Measurements from ENCODE around the gene RELN.

Gene RELN

DNA sequence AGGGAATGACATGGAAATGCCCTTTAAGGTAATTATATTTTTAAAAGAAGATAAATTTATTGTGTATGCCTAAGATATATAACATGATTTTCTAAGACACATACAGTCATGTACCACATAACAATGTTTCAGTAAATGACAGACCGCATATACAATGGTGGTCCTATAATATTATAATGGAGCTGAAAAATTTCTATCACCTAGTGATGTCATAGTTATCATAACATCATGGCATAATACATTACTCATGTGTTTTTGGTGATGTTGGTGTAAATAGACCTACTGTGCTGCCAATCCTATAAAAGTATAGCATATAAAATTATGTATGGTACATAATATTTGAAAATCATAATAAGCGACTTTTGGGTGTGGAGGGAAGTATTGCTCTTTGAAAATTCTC, 306.1 kb downstream of the RELN start:
- no peaks in the 10 kb centered on the region for H3K9me3 ChIP-seq (ENCODE audit: control insufficient read depth, low read length)

DNA sequence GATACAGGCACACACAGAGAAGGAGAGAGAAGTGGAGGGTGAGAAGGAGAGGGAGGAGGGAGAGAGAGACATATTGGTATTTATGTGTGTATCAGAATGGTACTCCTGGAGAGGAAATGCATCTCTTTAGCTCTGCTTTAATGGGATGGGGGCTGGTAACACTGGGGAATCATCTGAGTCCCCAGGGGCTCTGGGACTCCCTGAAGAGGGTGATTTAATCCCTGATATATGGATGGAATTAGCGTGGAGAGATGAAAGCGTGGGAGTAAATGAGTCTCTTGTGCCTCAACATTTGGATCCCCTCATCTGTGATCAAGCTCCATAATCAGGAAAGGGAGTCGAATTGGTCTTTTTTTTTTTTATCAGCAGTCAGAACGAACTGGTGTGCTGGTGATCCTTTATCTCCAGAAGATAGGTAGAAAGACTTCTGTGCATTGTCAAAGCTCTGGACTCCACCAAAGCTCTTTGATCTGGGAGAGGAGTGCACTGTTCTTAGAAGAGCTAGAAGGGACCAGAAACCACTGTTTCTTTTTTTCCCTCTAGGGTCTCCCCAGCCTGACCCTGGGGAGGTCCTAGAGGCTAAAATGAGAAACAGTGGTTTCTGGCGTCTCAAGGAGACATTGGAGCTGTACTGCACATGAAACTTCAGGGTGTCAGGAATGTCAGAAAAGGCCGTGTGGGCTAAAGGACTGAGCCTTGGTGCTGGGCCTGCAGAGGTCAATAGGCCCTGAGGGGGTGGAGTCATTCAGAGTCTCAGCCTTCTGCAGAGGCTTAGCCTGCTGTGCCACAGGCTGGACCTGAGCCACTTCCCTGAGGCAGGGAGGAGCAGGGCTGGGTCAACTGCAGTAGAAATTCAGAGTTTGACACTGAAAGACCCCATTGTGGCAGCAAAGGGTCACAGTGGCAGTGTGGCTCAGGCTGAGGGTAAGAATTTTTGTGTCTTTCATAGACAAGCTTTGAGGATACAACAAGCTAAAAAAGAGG, 309.0 kb downstream of the RELN start:
- Histone ChIP-seq H2BK120ac (ENCODE audit: low read depth, low read length) (no peak overlapping the region), H3K4ac (ENCODE audit: low read depth in 1 of 2, low read length in 2 of 2) (no peak overlapping the region), H3K4me2 (ENCODE audit: low read length, poor library complexity, severe bottlenecking) (no peak overlapping the region), H4K91ac (ENCODE audit: low read length) (no peak overlapping the region), H4K8ac (ENCODE audit: low read length) (no peak overlapping the region), H2AFZ (ENCODE audit: low read depth, low read length) (no peak overlapping the region), H3K4me1 (ENCODE audit: control insufficient read depth, insufficient read depth, low read depth, low read length) (no peaks in the 10 kb centered on the region), H3K27me3 (ENCODE audit: control insufficient read depth in 1 of 2, insufficient read depth in 1 of 2, low read length in 2 of 2) (no peaks in the 10 kb centered on the region), H3K79me1 (replicated peaks; ENCODE audit: low read length, poor library complexity, severe bottlenecking) (no peaks in the 10 kb centered on the region), H2BK15ac (ENCODE audit: low read depth, poor library complexity, severe bottlenecking) (no peak overlapping the region), H3K9ac (ENCODE audit: low read length) (no peak overlapping the region), H2BK5ac (ENCODE audit: low read depth, low read length, poor library complexity, severe bottlenecking) (no peak overlapping the region), H3K23ac (ENCODE audit: low read length in 2 of 2) (no peak overlapping the region), H3K27ac (ENCODE audit: low read length, poor library complexity, severe bottlenecking) (no peak overlapping the region), H3K4me3 (ENCODE audit: insufficient read depth in 1 of 2, low read depth in 1 of 2, low read length in 2 of 2) (no peak overlapping the region), H2BK12ac (ENCODE audit: low read length in 2 of 2) (no peak overlapping the region), H3K18ac (ENCODE audit: low read depth in 1 of 2, low read length in 2 of 2) (no peak overlapping the region), H3K36me3 (ENCODE audit: control insufficient read depth in 1 of 2, insufficient read depth in 2 of 2, low read depth in 1 of 2, low read length in 2 of 2) (no peaks in the 10 kb centered on the region), H3K9me3 (ENCODE audit: control insufficient read depth, low read length) (no peaks in the 10 kb centered on the region), H2AK5ac (ENCODE audit: low read length, severe bottlenecking) (no peak overlapping the region), H3K14ac (ENCODE audit: low read length in 2 of 2) (no peak overlapping the region)
- WGBS, result 43% methylated on average over 6 of the region's 6 CpGs
- DNase-seq, result no peak

More for the DNA sequence above, 306.1 kb downstream of the RELN start:
- Histone ChIP-seq H3K4me1 (ENCODE audit: control insufficient read depth, insufficient read depth, low read depth, low read length) (no peaks in the 10 kb centered on the region), H2BK5ac (ENCODE audit: low read depth, low read length, poor library complexity, severe bottlenecking) (no peak overlapping the region), H3K36me3 (ENCODE audit: control insufficient read depth in 1 of 2, insufficient read depth in 2 of 2, low read depth in 1 of 2, low read length in 2 of 2) (no peaks in the 10 kb centered on the region), H3K4me2 (ENCODE audit: low read length, poor library complexity, severe bottlenecking) (no peak overlapping the region), H3K79me1 (replicated peaks; ENCODE audit: low read length, poor library complexity, severe bottlenecking) (no peaks in the 10 kb centered on the region), H2BK12ac (ENCODE audit: low read length in 2 of 2) (no peak overlapping the region), H2AK5ac (ENCODE audit: low read length, severe bottlenecking) (no peak overlapping the region), H3K18ac (ENCODE audit: low read depth in 1 of 2, low read length in 2 of 2) (no peak overlapping the region), H3K4ac (ENCODE audit: low read depth in 1 of 2, low read length in 2 of 2) (no peak overlapping the region), H3K9ac (ENCODE audit: low read length) (no peak overlapping the region), H4K8ac (ENCODE audit: low read length) (no peak overlapping the region), H3K27ac (ENCODE audit: low read length, poor library complexity, severe bottlenecking) (no peak overlapping the region), H3K27me3 (ENCODE audit: control insufficient read depth in 1 of 2, insufficient read depth in 1 of 2, low read length in 2 of 2) (no peaks in the 10 kb centered on the region), H4K91ac (ENCODE audit: low read length) (no peak overlapping the region), H3K23ac (ENCODE audit: low read length in 2 of 2) (no peak overlapping the region), H2BK15ac (ENCODE audit: low read depth, poor library complexity, severe bottlenecking) (no peak overlapping the region), H3K4me3 (ENCODE audit: insufficient read depth in 1 of 2, low read depth in 1 of 2, low read length in 2 of 2) (no peak overlapping the region), H3K14ac (ENCODE audit: low read length in 2 of 2) (no peak overlapping the region), H2BK120ac (ENCODE audit: low read depth, low read length) (no peak overlapping the region), H2AFZ (ENCODE audit: low read depth, low read length) (no peak overlapping the region)
- DNase-seq, result no peak
- WGBS, result no CpG with 5 or more reads among the region's 2 CpGs

DNA sequence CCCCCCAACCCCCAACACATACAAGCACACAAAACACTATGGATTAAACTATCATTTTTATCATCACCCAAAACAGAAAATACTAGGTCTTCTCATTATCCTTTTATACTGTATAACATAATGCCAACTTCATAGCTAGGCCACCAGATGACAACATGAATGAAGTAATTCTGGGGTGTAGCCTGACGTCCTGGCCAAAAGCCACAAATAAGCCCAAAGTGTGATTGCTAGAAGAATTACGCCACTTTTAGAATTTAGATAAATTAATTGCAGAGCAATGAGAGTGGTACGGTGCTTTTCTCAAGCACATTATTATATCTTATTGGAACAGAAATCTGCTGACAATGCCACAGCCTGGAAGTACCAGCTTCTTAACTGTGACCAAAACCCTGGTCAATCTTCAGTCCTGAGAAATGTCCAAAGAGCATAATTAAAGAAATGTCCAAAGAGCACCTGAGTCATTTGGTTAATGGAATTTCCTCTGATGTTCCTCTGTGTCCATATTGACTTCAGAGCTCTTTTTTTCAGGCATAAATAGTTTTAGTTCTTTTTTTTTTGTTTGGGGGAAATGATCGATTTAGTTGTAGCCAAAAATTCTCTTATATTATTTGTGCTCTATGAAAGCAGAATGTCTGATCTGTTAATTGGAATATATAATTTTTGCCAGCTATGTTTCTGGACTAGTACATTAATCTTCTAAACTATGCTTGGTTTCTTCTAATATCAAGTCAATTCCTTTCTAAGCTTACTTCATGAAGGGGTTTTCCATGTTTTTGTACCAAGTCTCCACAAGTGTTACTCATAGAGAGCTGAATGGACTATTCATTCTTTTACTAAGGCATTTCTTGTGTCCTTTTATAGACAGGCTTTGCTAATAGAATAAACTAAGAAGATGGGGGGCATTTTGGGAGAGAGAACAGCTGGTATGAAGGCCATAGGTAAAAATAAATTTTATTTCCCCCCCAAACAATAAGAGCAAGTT, 310.0 kb downstream of the RELN start:
- Histone ChIP-seq H3K4me3 (ENCODE audit: insufficient read depth in 1 of 2, low read depth in 1 of 2, low read length in 2 of 2) (no peak overlapping the region), H3K27me3 (ENCODE audit: control insufficient read depth in 1 of 2, insufficient read depth in 1 of 2, low read length in 2 of 2) (no peaks in the 10 kb centered on the region), H3K4me1 (ENCODE audit: control insufficient read depth, insufficient read depth, low read depth, low read length) (no peaks in the 10 kb centered on the region), H3K4ac (ENCODE audit: low read depth in 1 of 2, low read length in 2 of 2) (no peak overlapping the region), H3K27ac (ENCODE audit: low read length, poor library complexity, severe bottlenecking) (no peak overlapping the region), H2BK12ac (ENCODE audit: low read length in 2 of 2) (no peak overlapping the region), H3K23ac (ENCODE audit: low read length in 2 of 2) (no peak overlapping the region), H2AFZ (ENCODE audit: low read depth, low read length) (no peak overlapping the region), H3K18ac (ENCODE audit: low read depth in 1 of 2, low read length in 2 of 2) (no peak overlapping the region), H2AK5ac (ENCODE audit: low read length, severe bottlenecking) (no peak overlapping the region), H4K8ac (ENCODE audit: low read length) (no peak overlapping the region), H3K36me3 (ENCODE audit: control insufficient read depth in 1 of 2, insufficient read depth in 2 of 2, low read depth in 1 of 2, low read length in 2 of 2) (no peaks in the 10 kb centered on the region), H3K4me2 (ENCODE audit: low read length, poor library complexity, severe bottlenecking) (no peak overlapping the region), H3K14ac (ENCODE audit: low read length in 2 of 2) (no peak overlapping the region), H2BK120ac (ENCODE audit: low read depth, low read length) (no peak overlapping the region), H3K79me1 (replicated peaks; ENCODE audit: low read length, poor library complexity, severe bottlenecking) (no peaks in the 10 kb centered on the region), H2BK15ac (ENCODE audit: low read depth, poor library complexity, severe bottlenecking) (no peak overlapping the region), H4K91ac (ENCODE audit: low read length) (no peak overlapping the region), H3K9me3 (ENCODE audit: control insufficient read depth, low read length) (no peaks in the 10 kb centered on the region), H3K9ac (ENCODE audit: low read length) (peak overlapping the region; percentile 4), H2BK5ac (ENCODE audit: low read depth, low read length, poor library complexity, severe bottlenecking) (no peak overlapping the region)
- WGBS, result 80% methylated on average over 2 of the region's 4 CpGs
- no peak for DNase-seq

Data from mesenchymal stem cell (in vitro differentiated cells and primary cell).